ENCODE data around the gene SNRNP200.
"Not testable (repeated sequence)": the region's sequence is repeated elsewhere in the genome, so short reads cannot be mapped to it uniquely, and the experiment has no call there.

Gene SNRNP200

GRCh38 chr2:96325041-96325883 lies 19.9 kb upstream of the SNRNP200 start, which contains the start of gene ITPRIPL1:
ITPRIPL1 (plus strand) TSS chr2:96325317; CDS start chr2:96325840, 523 bp downstream.
- DNase-seq: peak; percentile 69

GRCh38 chr2:96324721-96325040 lies 19.3 kb upstream of the SNRNP200 start:
- DNase-seq: no peak

- no peak for DNase-seq
Measured at GRCh38 chr2:96323849-96324248, 18.5 kb upstream of the SNRNP200 start.

GRCh38 chr2:96320728-96321622 lies 15.6 kb upstream of the SNRNP200 start:
- DNase-seq: peak; percentile 89

GRCh38 chr2:96320326-96320725 lies 15.0 kb upstream of the SNRNP200 start:
- DNase-seq: peak; percentile 50

- DNase-seq: no peak
Measured at GRCh38 chr2:96319396-96319795, 14.1 kb upstream of the SNRNP200 start.

- DNase-seq: peak; percentile 25
Measured at GRCh38 chr2:96318723-96319122, 13.4 kb upstream of the SNRNP200 start.

- no peak for DNase-seq
Measured at GRCh38 chr2:96317584-96317997, 12.2 kb upstream of the SNRNP200 start.

GRCh38 chr2:96316999-96317398 lies 11.7 kb upstream of the SNRNP200 start:
- no peak for DNase-seq

- DNase-seq: peak; percentile 44
Measured at GRCh38 chr2:96315400-96316071, 10.2 kb upstream of the SNRNP200 start.

- no peak for DNase-seq
Measured at GRCh38 chr2:96315005-96315399, 9.7 kb upstream of the SNRNP200 start.

GRCh38 chr2:96308248-96308647 lies 2.9 kb upstream of the SNRNP200 start:
- DNase-seq: no peak

- DNase-seq: peak; percentile 50
Measured at GRCh38 chr2:96306370-96306769, 1.0 kb upstream of the SNRNP200 start.

GRCh38 chr2:96305979-96306308 lies 598 bp upstream of the SNRNP200 start:
- DNase-seq: peak; percentile 55

GRCh38 chr2:96304606-96305005 lies 740 bp downstream of the SNRNP200 start:
- no peak for DNase-seq

GRCh38 chr2:96301865-96302264 lies 3.5 kb downstream of the SNRNP200 start:
- no peak for DNase-seq

GRCh38 chr2:96296925-96297324 lies 8.4 kb downstream of the SNRNP200 start:
- no peak for DNase-seq

- not testable (repeated sequence) for DNase-seq
Measured at GRCh38 chr2:96294271-96294670, 11.1 kb downstream of the SNRNP200 start.

GRCh38 chr2:96291751-96292150 lies 13.6 kb downstream of the SNRNP200 start:
- DNase-seq: no peak

GRCh38 chr2:96287273-96287856 lies 18.0 kb downstream of the SNRNP200 start:
- no peak for DNase-seq

- DNase-seq: no peak
Measured at GRCh38 chr2:96276787-96277499, 28.4 kb downstream of the SNRNP200 start.

- peak; percentile 41 for DNase-seq
Measured at GRCh38 chr2:96274355-96275056, 30.8 kb downstream of the SNRNP200 start.

All from DMS53 (cell line).